C4-2B (cell line): ENCODE results near the gene SEMA4D.

Experiments used
- H3K27ac ChIP-seq: fragments of 450-650 bp; 2 replicates; pipeline ENCODE4 v1.5.1; 2017
- CTCF ChIP-seq: fragments of 450-650 bp; conservative IDR thresholded peaks from 2 replicates; pipeline ENCODE4 v1.5.1; 2017; ENCODE audit warnings: mild to moderate bottlenecking
- ZFX ChIP-seq: fragments of 450-650 bp; IDR thresholded peaks from 2 replicates; pipeline ENCODE4 v1.6.1; 2017

Gene SEMA4D

DNA sequence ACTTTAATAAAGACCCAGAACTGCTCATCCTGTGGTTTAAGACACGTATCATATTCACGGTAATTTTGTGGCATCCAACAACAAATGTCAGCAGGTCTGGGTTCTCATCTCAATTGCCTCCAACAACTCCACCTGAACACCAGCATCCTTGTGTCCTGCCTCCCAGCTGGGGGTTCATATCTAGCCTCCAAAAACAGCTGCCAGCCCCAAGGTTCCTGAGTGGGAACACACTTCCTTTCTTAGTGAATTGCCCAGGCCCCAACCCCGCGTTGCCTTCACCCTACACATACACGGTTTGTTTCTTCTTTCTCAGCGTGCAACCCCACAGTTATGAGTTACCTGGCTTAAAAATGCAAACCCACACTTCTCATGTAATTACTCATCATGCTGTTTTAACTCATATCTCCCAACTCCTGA lies 77.9 kb downstream of the SEMA4D start:
- TF ChIP-seq ZFX (no peak), CTCF (no peak)
- no peak overlapping the region for H3K27ac ChIP-seq

GRCh38 chr9:89418882-89419640 lies 78.9 kb downstream of the SEMA4D start:
- no peak overlapping the region for H3K27ac ChIP-seq
- TF ChIP-seq CTCF (no peak), ZFX (no peak)

GRCh38 chr9:89418474-89418845 lies 79.5 kb downstream of the SEMA4D start:
- TF ChIP-seq ZFX (no peak), CTCF (no peak)
- H3K27ac ChIP-seq = no peak overlapping the region

DNA sequence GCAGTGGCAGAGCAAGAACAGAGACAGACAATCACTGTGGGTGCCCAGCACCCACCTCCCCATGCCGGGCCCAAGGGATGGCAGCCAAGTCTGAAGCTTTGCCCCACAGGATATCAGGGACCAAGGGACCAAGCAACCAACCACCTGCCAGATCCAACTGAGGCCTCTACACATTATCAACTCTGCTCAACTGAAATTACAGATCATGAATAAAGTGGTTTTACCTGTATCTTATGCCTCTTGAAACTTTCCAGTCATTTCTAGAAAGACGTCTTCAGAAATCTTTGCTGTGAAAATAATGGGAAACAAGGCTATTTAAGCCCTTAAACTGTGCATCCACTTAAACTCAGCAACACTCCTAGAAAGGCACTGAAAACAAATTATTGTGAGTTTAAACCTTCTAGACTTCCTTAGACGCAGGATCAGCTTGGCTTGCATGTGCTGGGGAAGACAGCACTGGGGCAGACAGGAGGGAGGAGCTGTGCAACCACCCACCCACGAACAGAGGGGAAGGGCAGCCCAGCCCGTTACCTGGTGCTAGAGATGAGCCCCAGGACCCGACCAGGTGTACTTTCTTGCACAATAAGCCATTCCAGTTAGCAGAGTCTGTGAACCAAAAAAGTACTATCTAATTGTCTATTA lies 80.0 kb downstream of the SEMA4D start:
- TF ChIP-seq ZFX = no peak
- H3K27ac ChIP-seq = no peak overlapping the region

- H3K27ac ChIP-seq = no peak overlapping the region
- TF ChIP-seq ZFX = no peak
- no peak for TF ChIP-seq CTCF
Observed at GRCh38 chr9:89414670-89415324, 83.1 kb downstream of the SEMA4D start.

GRCh38 chr9:89413963-89414638 lies 83.8 kb downstream of the SEMA4D start:
- H3K27ac ChIP-seq = no peak overlapping the region
- TF ChIP-seq CTCF (no peak), ZFX (no peak)

DNA sequence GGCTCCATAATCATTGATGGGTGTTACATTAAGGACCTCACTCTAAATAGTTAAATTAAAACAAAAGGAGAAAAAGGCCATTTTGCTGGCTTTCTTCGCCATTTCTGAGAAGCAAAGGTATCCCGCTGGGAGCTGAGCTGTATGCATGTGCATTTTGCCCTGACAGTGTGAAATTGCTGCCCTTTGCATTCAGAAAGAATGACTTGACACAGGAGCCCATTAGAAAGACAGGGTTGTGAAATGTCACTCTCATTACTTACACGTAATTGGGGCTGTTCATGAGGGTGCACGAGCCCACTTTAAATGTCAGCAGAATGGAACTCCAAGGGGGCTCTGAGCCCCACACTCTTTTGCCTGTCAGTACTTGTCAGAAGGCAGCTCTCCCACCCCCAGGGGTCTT lies 85.0 kb downstream of the SEMA4D start:
- TF ChIP-seq CTCF (no peak), ZFX (no peak)

More for the DNA sequence above, 85.0 kb downstream of the SEMA4D start:
- H3K27ac ChIP-seq = no peak overlapping the region
